AG04449 (cell line): ENCODE data around the gene CSNK2A1.

Experiments used
- CTCF ChIA-PET: fragments of 350-600 bp; formaldehyde crosslinking; extraction: SDS; loops from one replicate; lab custom pipeline; 2021; ENCODE audit warnings: antibody characterized with exemption; lab: Yijun Ruan, JAX
- POLR2A ChIA-PET: fragments of 400-600, 350-600 bp; formaldehyde crosslinking; extraction: SDS; loops from one replicate; lab custom pipeline; 2020; ENCODE audit warnings: antibody characterized with exemption, inconsistent platforms; lab: Yijun Ruan, JAX
- DNase-seq: peaks from one replicate; pipeline ENCODE4 v3.0.0-alpha.2; 2010; ENCODE audit warnings: low read depth, low spot score
- H3K4me3 ChIP-seq: 2 replicates; pipeline ENCODE4 v1.5.1; 2011; ENCODE audit warnings: low read depth, mild to moderate bottlenecking, control low read depth, low read length
- TF ChIP-seq, protein P1 (sequence below): IDR thresholded peaks from one replicate; pipeline ENCODE4 v1.5.1; 2011; ENCODE audit warnings: mild to moderate bottlenecking, moderate library complexity, low read length, control low read depth, inconsistent platforms; ENCODE audit not compliant: insufficient read depth; ENCODE audit errors: missing control alignments

CSNK2A1 gene

DNA sequence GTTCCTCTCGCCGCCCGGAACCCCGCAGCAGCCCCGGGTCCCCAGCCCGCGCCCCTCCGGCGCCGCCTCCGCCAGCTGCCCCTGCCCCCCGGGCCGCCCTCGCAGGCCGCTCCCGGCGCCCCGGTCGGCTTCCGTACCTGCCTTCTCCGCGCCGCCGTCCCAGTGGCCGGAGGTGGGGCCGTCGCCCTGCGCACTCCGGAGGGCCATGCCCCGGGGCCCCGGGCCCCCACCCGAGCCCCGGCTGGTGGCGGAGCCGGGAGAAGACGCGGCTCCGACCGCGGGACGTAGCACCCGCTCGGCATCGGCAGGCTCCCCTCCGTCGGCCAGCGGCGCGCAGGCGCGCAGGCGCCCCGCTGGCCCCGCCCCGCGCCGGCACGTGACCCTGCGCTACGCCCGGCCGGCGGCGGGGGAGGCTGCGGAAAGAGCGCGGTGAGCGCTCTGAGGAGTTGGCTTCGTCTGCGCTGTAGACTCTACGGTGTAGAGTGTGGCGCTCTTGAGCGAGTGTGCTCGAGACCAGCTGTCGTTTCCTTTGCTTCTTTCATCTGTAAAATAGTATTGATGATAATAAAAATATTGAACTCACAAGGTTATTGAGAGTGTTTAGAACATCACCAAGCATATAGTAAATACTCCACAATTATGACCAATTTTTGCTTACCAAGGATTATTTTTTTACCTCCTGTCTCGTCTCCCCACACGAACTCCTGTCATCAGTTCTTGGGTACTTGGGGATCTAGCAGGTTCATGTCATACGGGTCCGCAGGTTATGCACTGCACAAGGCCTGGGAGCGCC, 81.2 kb downstream of the CSNK2A1 start, which contains the start of gene TBC1D20:
Gene TBC1D20, minus strand, starts transcription at position 335 of the 793 bp plus-strand sequence. Its CDS starts 128 bp downstream, at position 207.
- TF ChIP-seq, protein P1, sequence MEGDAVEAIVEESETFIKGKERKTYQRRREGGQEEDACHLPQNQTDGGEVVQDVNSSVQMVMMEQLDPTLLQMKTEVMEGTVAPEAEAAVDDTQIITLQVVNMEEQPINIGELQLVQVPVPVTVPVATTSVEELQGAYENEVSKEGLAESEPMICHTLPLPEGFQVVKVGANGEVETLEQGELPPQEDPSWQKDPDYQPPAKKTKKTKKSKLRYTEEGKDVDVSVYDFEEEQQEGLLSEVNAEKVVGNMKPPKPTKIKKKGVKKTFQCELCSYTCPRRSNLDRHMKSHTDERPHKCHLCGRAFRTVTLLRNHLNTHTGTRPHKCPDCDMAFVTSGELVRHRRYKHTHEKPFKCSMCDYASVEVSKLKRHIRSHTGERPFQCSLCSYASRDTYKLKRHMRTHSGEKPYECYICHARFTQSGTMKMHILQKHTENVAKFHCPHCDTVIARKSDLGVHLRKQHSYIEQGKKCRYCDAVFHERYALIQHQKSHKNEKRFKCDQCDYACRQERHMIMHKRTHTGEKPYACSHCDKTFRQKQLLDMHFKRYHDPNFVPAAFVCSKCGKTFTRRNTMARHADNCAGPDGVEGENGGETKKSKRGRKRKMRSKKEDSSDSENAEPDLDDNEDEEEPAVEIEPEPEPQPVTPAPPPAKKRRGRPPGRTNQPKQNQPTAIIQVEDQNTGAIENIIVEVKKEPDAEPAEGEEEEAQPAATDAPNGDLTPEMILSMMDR: peak; percentile 29
- DNase-seq: no peak
- ChIA-PET POLR2A (interaction anchor here (1.0 to 1.4 kb wide), 2 partner anchors 28 to 55 kb away, joined by 3 read pairs; no protein-coding TSS in a partner anchor), CTCF (interaction anchor here (0.9 to 3.3 kb wide), 7 partner anchors 12 to 100 kb away, joined by 3 to 15 read pairs (median 4); no protein-coding TSS in a partner anchor)
- peak within 1 kb of the TSS; percentile 80 for H3K4me3 ChIP-seq

GRCh38 chr20:461254-462198, 82.1 kb downstream of the CSNK2A1 start:
- H3K4me3 ChIP-seq: peak overlapping the region; percentile 80
- TF ChIP-seq, protein P1: no peak
- POLR2A ChIA-PET: interaction anchor here (1.4 kb wide), 1 partner anchor 54 kb away, joined by 3 read pairs; no protein-coding TSS in a partner anchor
- DNase-seq: no peak
- CTCF ChIA-PET: interaction anchor here (0.9 to 3.3 kb wide), 4 partner anchors 15 to 20 kb away, joined by 3 to 15 read pairs (median 3); no protein-coding TSS in a partner anchor

DNA sequence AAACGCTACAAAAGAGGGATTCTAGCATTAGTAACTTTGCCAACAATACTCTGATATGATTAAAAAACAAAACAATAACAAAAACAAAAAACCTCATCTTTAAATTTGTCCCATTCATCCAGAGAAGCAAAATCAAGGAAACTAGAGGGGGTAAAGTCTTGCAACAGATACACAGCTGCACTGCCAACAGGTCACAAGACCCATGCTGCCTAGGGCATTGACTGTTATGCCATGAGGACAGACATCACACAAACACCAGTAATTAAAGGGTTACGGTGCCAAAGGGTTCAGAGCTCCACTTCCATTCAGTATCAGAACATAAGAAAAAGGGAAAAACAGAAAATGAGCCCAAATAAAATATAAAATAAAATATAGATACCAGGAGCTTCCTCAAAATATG, 82.9 kb downstream of the CSNK2A1 start:
- TF ChIP-seq, protein P1: no peak
- POLR2A ChIA-PET: no interaction called here
- H3K4me3 ChIP-seq: peak overlapping the region; percentile 80
- no peak for DNase-seq
- CTCF ChIA-PET: interaction anchor here (1.0 to 1.7 kb wide), 2 partner anchors 17 to 105 kb away, joined by 3 to 6 read pairs; no protein-coding TSS in a partner anchor

- ChIA-PET CTCF (interaction anchor here (1.0 to 1.7 kb wide), 3 partner anchors 18 to 186 kb away, joined by 3 to 6 read pairs (median 4); no protein-coding TSS in a partner anchor), POLR2A (interaction anchor here (0.6 to 1.0 kb wide), 2 partner anchors 17 to 31 kb away, joined by 3 read pairs; no protein-coding TSS in a partner anchor)
- H3K4me3 ChIP-seq: no peak overlapping the region; the same call in 1 of the 2 replicates
- TF ChIP-seq, protein P1: no peak
- no peak for DNase-seq
Observed at GRCh38 chr20:460180-460579, 83.4 kb downstream of the CSNK2A1 start.

- no peak overlapping the region for H3K4me3 ChIP-seq
- TF ChIP-seq, protein P1: no peak
- ChIA-PET POLR2A (no interaction called here), CTCF (interaction anchor here (1.4 to 1.7 kb wide), 4 partner anchors 9 to 187 kb away, joined by 3 to 6 read pairs (median 4); no protein-coding TSS in a partner anchor)
- no peak for DNase-seq
Observed at GRCh38 chr20:458776-459175, 84.8 kb downstream of the CSNK2A1 start.
